SK-N-SH (cell line): Measurements from ENCODE around the gene IQGAP2. TPM values are rescaled to one million over a fixed set of nuclear protein-coding genes. Genes with fewer than 3 reads are reported as not detected.

ENCODE experiments used
- CTCF ChIA-PET: fragments of 300-600, 350-600 bp; formaldehyde crosslinking; extraction: SDS; loops from one replicate; lab custom pipeline; 2021; lab: Yijun Ruan, JAX
- POLR2A ChIA-PET: fragments of 350-600 bp; sonication (Branson Sonifier 250); formaldehyde crosslinking; extraction: SDS; loops from one replicate; lab custom pipeline; 2020; ENCODE audit warnings: antibody characterized with exemption, inconsistent platforms; lab: Yijun Ruan, JAX
- DNase-seq: peaks from one replicate; pipeline ENCODE4 v3.0.0; 2012
- H2AFZ ChIP-seq: fragments of 200-600 bp; sonication (generic); 2 replicates; pipeline ENCODE4 v1.8.1; 2016; ENCODE audit warnings: antibody characterized with exemption, mild to moderate bottlenecking, low read depth
- H3F3A ChIP-seq: fragments of 200-600 bp; sonication (generic); replicated peaks from 2 replicates; pipeline ENCODE3; 2016; ENCODE audit warnings: antibody characterized with exemption, mild to moderate bottlenecking; ENCODE audit not compliant: insufficient read depth
- H3K27ac ChIP-seq, 2 experiments: fragments of 200-500 bp in 1 of 2; fragments of 200-600 bp in 1 of 2; sonication (Bioruptor generic) in 1 of 2; sonication (generic), shearing (Covaris generic) in 1 of 2; 2 replicates each; pipeline versions ENCODE4 v1.5.1 to v1.6.1; 2014 to 2016; ENCODE audit warnings: low read depth in 2 of 2, inconsistent platforms in 1 of 2, low read length in 1 of 2, mild to moderate bottlenecking in 1 of 2, mixed read lengths in 1 of 2
- H3K27me3 ChIP-seq: fragments of 200-600 bp; sonication (generic), shearing (Covaris generic); 2 replicates; pipeline ENCODE4 v1.6.1; 2016; ENCODE audit warnings: mixed run types; ENCODE audit not compliant: insufficient read depth
- H3K36me3 ChIP-seq, 2 experiments: fragments of 200-500 bp in 1 of 2; fragments of 200-600 bp in 1 of 2; sonication (Bioruptor generic) in 1 of 2; sonication (generic) in 1 of 2; replicated peaks in 1 of 2; 2 replicates each; pipeline versions ENCODE3 to v1.5.1; 2014 to 2016; ENCODE audit warnings: low read length in 1 of 2, mild to moderate bottlenecking in 1 of 2; ENCODE audit not compliant: insufficient read depth in 2 of 2, control insufficient read depth in 1 of 2
- H3K4me1 ChIP-seq, 2 experiments: fragments of 200-500 bp in 1 of 2; fragments of 200-600 bp in 1 of 2; sonication (Bioruptor generic) in 1 of 2; sonication (generic), shearing (Covaris generic) in 1 of 2; 2 replicates each; pipeline versions ENCODE4 v1.5.1 to v1.6.1; 2014 to 2016; ENCODE audit warnings: low read depth in 1 of 2, low read length in 1 of 2, mixed run types in 1 of 2; ENCODE audit not compliant: insufficient read depth in 2 of 2, control insufficient read depth in 1 of 2
- H3K4me2 ChIP-seq: fragments of 200-600 bp; sonication (generic), shearing (Covaris generic); 2 replicates; pipeline ENCODE4 v1.6.1; 2017; ENCODE audit warnings: mixed run types
- H3K4me3 ChIP-seq, 2 experiments: fragments of 200-500 bp in 1 of 2; fragments of 200-600 bp in 1 of 2; sonication (Bioruptor generic) in 1 of 2; sonication (generic), shearing (Covaris generic) in 1 of 2; 2 replicates each; pipeline versions ENCODE4 v1.5.1 to v1.8.1; 2014 to 2016; ENCODE audit warnings: low read depth in 2 of 2, inconsistent platforms in 1 of 2, low read length in 1 of 2, mild to moderate bottlenecking in 1 of 2, mixed read lengths in 1 of 2, moderate library complexity in 1 of 2
- H3K79me2 ChIP-seq: fragments of 200-600 bp; sonication (generic); 2 replicates; pipeline ENCODE4 v1.8.1; 2017; ENCODE audit warnings: mild to moderate bottlenecking; ENCODE audit not compliant: insufficient read depth
- H3K9ac ChIP-seq: fragments of 200-600 bp; sonication (generic); 2 replicates; pipeline ENCODE4 v1.6.1; 2017; ENCODE audit warnings: mixed run types
- H3K9me2 ChIP-seq: fragments of 200-600 bp; sonication (generic); 2 replicates; pipeline ENCODE4 v1.6.1; 2017; ENCODE audit warnings: mixed run types
- H3K9me3 ChIP-seq: fragments of 200-600 bp; sonication (generic); 2 replicates; pipeline ENCODE4 v1.6.1; 2017; ENCODE audit warnings: mixed run types, mild to moderate bottlenecking, moderate library complexity
- H4K20me1 ChIP-seq: fragments of 200-600 bp; sonication (generic); 2 replicates; pipeline ENCODE4 v1.6.1; 2017; ENCODE audit warnings: mild to moderate bottlenecking, mixed run types; ENCODE audit not compliant: insufficient read depth
- CHD2 ChIP-seq: fragments of 150-350 bp; IDR thresholded peaks from 2 replicates; pipeline ENCODE4 v1.6.1; 2018; ENCODE audit warnings: low read length; ENCODE audit not compliant: partially characterized antibody
- ELF1 ChIP-seq: IDR thresholded peaks from 2 replicates; pipeline ENCODE4 v1.4.0; 2012
- EZH2phosphoT487 ChIP-seq: fragments of 200-600 bp; sonication (generic); IDR thresholded peaks from 2 replicates; pipeline ENCODE4 v1.6.1; 2017; ENCODE audit warnings: low read depth, mixed run types, mild to moderate bottlenecking, antibody characterized with exemption, moderate library complexity, borderline replicate concordance
- FOSL2 ChIP-seq: IDR thresholded peaks from 2 replicates; pipeline ENCODE4 v1.4.0; 2012; ENCODE audit warnings: low read depth, mild to moderate bottlenecking, moderate library complexity, borderline replicate concordance
- GABPA ChIP-seq: IDR thresholded peaks from 2 replicates; pipeline ENCODE4 v1.4.0; 2012; ENCODE audit warnings: low read depth, mild to moderate bottlenecking
- JUND ChIP-seq: IDR thresholded peaks from 2 replicates; pipeline ENCODE4 v1.4.0; 2012
- MXI1 ChIP-seq: IDR thresholded peaks from 2 replicates; pipeline ENCODE4 v1.6.1; 2012; ENCODE audit warnings: mild to moderate bottlenecking, low read depth, low read length, improper control_type of control experiment
- NFIC ChIP-seq: IDR thresholded peaks from 2 replicates; pipeline ENCODE4 v1.4.0; 2012; ENCODE audit warnings: borderline replicate concordance
- NRF1 ChIP-seq: IDR thresholded peaks from 2 replicates; pipeline ENCODE4 v1.6.1; 2012; ENCODE audit warnings: low read depth, mild to moderate bottlenecking, low read length
- POLR2AphosphoS5 ChIP-seq: IDR thresholded peaks from 2 replicates; pipeline ENCODE4 v1.6.1; 2012; ENCODE audit warnings: low read depth, low read length
- RAD21 ChIP-seq: IDR thresholded peaks from 2 replicates; pipeline ENCODE4 v1.6.1; 2012; ENCODE audit warnings: mild to moderate bottlenecking, low read length
- RXRA ChIP-seq: IDR thresholded peaks from 2 replicates; pipeline ENCODE4 v1.4.0; 2012; ENCODE audit warnings: low read depth, mild to moderate bottlenecking, borderline replicate concordance
- TEAD4 ChIP-seq: IDR thresholded peaks from 2 replicates; pipeline ENCODE4 v1.4.0; 2012; ENCODE audit warnings: mild to moderate bottlenecking, borderline replicate concordance; ENCODE audit not compliant: insufficient read depth
- YY1 ChIP-seq: IDR thresholded peaks from 2 replicates; pipeline ENCODE4 v1.4.0; 2012; ENCODE audit warnings: low read depth, mild to moderate bottlenecking
- WGBS: methylation state at CpG from one replicate; pipeline ENCODE4 v1.1.6; 2017; ENCODE audit warnings: low lambda C conversion rate; 5-methylcytosine and 5-hydroxymethylcytosine counted together
- polyA plus RNA-seq, 3 experiments: library from polyadenylated mRNA; depleted of rRNA; stranded (reverse); fragments of >200 nt; gene quantifications; 2 replicates each; pipeline ENCODE4 v1.2.3, GENCODE V29; 2012
- TF ChIP-seq, protein P1 (sequence below): IDR thresholded peaks from 2 replicates; pipeline ENCODE4 v1.6.1; 2012; ENCODE audit warnings: mild to moderate bottlenecking, low read depth, low read length, moderate library complexity
- TF ChIP-seq, protein P2 (sequence below): IDR thresholded peaks from 2 replicates; pipeline ENCODE4 v1.4.0; 2012; ENCODE audit warnings: low read depth, borderline replicate concordance
- TF ChIP-seq, protein P3 (sequence below): fragments of 150-350 bp; IDR thresholded peaks from 2 replicates; pipeline ENCODE4 v1.6.1; 2017; ENCODE audit warnings: antibody characterized with exemption, low read length, low read depth, borderline replicate concordance
- TF ChIP-seq, protein P4 (sequence below): IDR thresholded peaks from 2 replicates; pipeline ENCODE4; 2012
- TF ChIP-seq, protein P5 (sequence below): fragments of 150-350 bp; IDR thresholded peaks from 2 replicates; pipeline ENCODE4 v1.6.1; 2016; ENCODE audit warnings: mild to moderate bottlenecking, low read depth, low read length

The IQGAP2 gene
- polyA plus RNA-seq, 1 of the 3 experiments (the other 2 are of a cell fraction), result 2.1 TPM

DNA sequence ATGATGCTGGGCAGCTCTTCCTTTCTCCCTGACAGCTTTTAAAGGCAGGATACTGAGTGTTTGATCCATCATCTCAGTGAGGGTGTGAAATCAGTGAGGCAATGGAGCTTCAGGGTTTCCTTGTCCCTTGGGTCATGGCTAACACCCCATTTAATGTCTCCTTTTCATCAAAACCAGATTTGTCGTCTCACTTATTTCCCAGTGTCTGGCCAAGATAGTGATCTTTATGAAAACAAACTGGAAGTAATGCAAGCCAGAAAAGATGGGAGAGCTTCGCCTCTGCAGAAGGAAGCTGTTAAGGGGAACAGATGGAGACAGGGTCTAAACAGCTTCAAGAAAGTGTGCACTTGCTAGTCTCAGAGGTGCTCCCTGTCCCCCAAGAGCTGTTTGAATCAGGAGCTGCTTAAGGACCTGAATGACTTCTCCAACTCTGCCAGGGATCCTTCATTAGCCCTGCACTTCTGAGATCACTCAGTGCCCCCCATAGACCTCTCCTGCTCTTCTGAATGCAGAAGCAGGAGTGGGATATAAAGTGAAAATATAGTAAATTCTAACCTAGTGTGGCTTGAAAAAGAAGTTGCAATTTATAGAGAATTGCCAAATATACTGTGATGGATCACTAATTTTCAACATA is 124.0 kb downstream of the IQGAP2 start (continued):
- TF ChIP-seq, protein P1, sequence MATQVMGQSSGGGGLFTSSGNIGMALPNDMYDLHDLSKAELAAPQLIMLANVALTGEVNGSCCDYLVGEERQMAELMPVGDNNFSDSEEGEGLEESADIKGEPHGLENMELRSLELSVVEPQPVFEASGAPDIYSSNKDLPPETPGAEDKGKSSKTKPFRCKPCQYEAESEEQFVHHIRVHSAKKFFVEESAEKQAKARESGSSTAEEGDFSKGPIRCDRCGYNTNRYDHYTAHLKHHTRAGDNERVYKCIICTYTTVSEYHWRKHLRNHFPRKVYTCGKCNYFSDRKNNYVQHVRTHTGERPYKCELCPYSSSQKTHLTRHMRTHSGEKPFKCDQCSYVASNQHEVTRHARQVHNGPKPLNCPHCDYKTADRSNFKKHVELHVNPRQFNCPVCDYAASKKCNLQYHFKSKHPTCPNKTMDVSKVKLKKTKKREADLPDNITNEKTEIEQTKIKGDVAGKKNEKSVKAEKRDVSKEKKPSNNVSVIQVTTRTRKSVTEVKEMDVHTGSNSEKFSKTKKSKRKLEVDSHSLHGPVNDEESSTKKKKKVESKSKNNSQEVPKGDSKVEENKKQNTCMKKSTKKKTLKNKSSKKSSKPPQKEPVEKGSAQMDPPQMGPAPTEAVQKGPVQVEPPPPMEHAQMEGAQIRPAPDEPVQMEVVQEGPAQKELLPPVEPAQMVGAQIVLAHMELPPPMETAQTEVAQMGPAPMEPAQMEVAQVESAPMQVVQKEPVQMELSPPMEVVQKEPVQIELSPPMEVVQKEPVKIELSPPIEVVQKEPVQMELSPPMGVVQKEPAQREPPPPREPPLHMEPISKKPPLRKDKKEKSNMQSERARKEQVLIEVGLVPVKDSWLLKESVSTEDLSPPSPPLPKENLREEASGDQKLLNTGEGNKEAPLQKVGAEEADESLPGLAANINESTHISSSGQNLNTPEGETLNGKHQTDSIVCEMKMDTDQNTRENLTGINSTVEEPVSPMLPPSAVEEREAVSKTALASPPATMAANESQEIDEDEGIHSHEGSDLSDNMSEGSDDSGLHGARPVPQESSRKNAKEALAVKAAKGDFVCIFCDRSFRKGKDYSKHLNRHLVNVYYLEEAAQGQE, result no peak
- TF ChIP-seq POLR2AphosphoS5 (peak; percentile 78), RAD21 (no peak), JUND (peak; percentile 59), ELF1 (no peak), NFIC (peak; percentile 69)
- TF ChIP-seq, protein P2, sequence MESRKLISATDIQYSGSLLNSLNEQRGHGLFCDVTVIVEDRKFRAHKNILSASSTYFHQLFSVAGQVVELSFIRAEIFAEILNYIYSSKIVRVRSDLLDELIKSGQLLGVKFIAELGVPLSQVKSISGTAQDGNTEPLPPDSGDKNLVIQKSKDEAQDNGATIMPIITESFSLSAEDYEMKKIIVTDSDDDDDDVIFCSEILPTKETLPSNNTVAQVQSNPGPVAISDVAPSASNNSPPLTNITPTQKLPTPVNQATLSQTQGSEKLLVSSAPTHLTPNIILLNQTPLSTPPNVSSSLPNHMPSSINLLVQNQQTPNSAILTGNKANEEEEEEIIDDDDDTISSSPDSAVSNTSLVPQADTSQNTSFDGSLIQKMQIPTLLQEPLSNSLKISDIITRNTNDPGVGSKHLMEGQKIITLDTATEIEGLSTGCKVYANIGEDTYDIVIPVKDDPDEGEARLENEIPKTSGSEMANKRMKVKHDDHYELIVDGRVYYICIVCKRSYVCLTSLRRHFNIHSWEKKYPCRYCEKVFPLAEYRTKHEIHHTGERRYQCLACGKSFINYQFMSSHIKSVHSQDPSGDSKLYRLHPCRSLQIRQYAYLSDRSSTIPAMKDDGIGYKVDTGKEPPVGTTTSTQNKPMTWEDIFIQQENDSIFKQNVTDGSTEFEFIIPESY, result no peak
- TF ChIP-seq, protein P3, sequence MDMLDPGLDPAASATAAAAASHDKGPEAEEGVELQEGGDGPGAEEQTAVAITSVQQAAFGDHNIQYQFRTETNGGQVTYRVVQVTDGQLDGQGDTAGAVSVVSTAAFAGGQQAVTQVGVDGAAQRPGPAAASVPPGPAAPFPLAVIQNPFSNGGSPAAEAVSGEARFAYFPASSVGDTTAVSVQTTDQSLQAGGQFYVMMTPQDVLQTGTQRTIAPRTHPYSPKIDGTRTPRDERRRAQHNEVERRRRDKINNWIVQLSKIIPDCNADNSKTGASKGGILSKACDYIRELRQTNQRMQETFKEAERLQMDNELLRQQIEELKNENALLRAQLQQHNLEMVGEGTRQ, result no peak

DNA sequence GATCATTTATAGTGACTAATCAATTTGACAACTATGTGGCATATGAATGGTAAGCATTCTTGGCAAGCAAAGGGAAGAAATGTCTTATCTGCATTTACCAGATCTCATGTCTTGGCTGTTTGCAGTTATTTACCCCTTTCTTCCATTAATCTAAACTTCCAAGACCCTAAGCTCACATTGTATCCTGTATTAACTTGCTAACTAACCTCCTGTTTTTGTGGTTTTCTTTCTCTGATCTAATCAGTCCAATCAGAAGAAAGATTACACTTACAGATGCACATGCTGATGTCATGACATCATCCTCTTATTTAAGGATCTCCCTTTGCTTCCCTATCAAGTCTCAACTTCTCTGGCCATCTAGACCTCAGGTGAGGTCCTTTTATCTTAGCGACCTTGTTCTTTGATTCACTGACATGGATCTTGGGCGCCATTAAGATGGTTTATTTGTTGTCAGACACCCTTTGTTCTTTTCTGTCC is 124.6 kb downstream of the IQGAP2 start:
- no peaks in the 10 kb centered on the region for H3K9me3 ChIP-seq
- H4K20me1 ChIP-seq, result no peaks in the 10 kb centered on the region
- no peaks in the 10 kb centered on the region for H3K36me3 ChIP-seq
- H3K79me2 ChIP-seq, result no peaks in the 10 kb centered on the region
- peak overlapping the region; percentile 74; the same call in 1 of the 2 replicates for H3K4me2 ChIP-seq
- no peak for DNase-seq
- H2AFZ ChIP-seq, result 0 out of 2 replicates have a peak overlapping the region, but pooled peaks have one; percentile 17
- H3K27ac ChIP-seq, result peak overlapping the region; percentile 78 to 89
- no peak overlapping the region for H3K4me3 ChIP-seq
- no peak overlapping the region for H3K9ac ChIP-seq
- no peaks in the 10 kb centered on the region for H3K27me3 ChIP-seq
- H3F3A ChIP-seq, result peaks cover 27% of the 10 kb centered on the region
- WGBS, result 69% methylated on average over 2 of the region's 2 CpGs
- ChIA-PET CTCF (no interaction called here), POLR2A (no interaction called here)
- H3K9me2 ChIP-seq, result no peaks in the 10 kb centered on the region
- peaks cover 24 to 35% of the 10 kb centered on the region in 2 experiments; a peak in 3 of 4 replicates for H3K4me1 ChIP-seq
- peak; percentile 40; the same call in 1 of the 2 replicates for TF ChIP-seq POLR2AphosphoS5
- TF ChIP-seq RXRA, result peak; percentile 34; the same call in 1 of the 2 replicates
- TF ChIP-seq GABPA, result no peak
- peak; percentile 55; the same call in 1 of the 2 replicates for TF ChIP-seq FOSL2
- TF ChIP-seq MXI1, result no peak
- no peak for TF ChIP-seq RAD21
- TF ChIP-seq, protein P2, result no peak
- no peak for TF ChIP-seq EZH2phosphoT487
- no peak for TF ChIP-seq NRF1
- TF ChIP-seq TEAD4, result peak; percentile 78; the same call in 1 of the 2 replicates
- TF ChIP-seq, protein P4, sequence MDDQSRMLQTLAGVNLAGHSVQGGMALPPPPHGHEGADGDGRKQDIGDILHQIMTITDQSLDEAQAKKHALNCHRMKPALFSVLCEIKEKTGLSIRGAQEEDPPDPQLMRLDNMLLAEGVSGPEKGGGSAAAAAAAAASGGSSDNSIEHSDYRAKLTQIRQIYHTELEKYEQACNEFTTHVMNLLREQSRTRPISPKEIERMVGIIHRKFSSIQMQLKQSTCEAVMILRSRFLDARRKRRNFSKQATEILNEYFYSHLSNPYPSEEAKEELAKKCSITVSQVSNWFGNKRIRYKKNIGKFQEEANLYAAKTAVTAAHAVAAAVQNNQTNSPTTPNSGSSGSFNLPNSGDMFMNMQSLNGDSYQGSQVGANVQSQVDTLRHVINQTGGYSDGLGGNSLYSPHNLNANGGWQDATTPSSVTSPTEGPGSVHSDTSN, result peak; percentile 78
- no peak for TF ChIP-seq YY1
- TF ChIP-seq CHD2, result no peak
- TF ChIP-seq JUND, result peak; percentile 84
- TF ChIP-seq, protein P5, sequence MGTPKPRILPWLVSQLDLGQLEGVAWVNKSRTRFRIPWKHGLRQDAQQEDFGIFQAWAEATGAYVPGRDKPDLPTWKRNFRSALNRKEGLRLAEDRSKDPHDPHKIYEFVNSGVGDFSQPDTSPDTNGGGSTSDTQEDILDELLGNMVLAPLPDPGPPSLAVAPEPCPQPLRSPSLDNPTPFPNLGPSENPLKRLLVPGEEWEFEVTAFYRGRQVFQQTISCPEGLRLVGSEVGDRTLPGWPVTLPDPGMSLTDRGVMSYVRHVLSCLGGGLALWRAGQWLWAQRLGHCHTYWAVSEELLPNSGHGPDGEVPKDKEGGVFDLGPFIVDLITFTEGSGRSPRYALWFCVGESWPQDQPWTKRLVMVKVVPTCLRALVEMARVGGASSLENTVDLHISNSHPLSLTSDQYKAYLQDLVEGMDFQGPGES, result no peak
